Measurements from ENCODE around the gene ANKRD63. TPM values are rescaled to one million over a fixed set of nuclear protein-coding genes. Genes with fewer than 3 reads are reported as not detected.

ANKRD63 gene
- total and polyA plus RNA-seq, 4 donors: not detected

- peaks cover 0 to 2% (median 0%) of the 10 kb centered on the region in 4 donors for H3K27me3 ChIP-seq (ENCODE audit: control insufficient read depth in 4 of 4, insufficient read depth in 4 of 4, low read length in 3 of 4)
- no peak overlapping the region for H3K27ac ChIP-seq (ENCODE audit: low read depth in 1 of 2, low read length in 2 of 2)
- H3K9me3 ChIP-seq (ENCODE audit: control insufficient read depth in 4 of 4, low read length in 3 of 4): no peaks in the 10 kb centered on the region
- H3K36me3 ChIP-seq (ENCODE audit: control insufficient read depth in 4 of 4, insufficient read depth in 3 of 4, low read depth in 1 of 4, low read length in 3 of 4): no peaks in the 10 kb centered on the region
- no peak overlapping the region for H3K4me3 ChIP-seq (ENCODE audit: low read depth in 1 of 3, low read length in 3 of 3)
- TF ChIP-seq MAX (IDR thresholded peaks at IDR 0.05) (no peak), YY1 (IDR thresholded peaks at IDR 0.05) (no peak), RXRA (IDR thresholded peaks at IDR 0.05) (no peak), REST (IDR thresholded peaks at IDR 0.05) (no peak), GABPA (IDR thresholded peaks at IDR 0.05 in 1 of 2, conservative IDR thresholded peaks at IDR 0.05 in 1 of 2) (no peak), SP1 (IDR thresholded peaks at IDR 0.05) (no peak), JUND (IDR thresholded peaks at IDR 0.05) (no peak), FOXA2 (IDR thresholded peaks at IDR 0.05) (no peak), NR2F2 (IDR thresholded peaks at IDR 0.05) (no peak), ATF3 (IDR thresholded peaks at IDR 0.05) (no peak), RAD21 (IDR thresholded peaks at IDR 0.05) (no peak), FOXA1 (IDR thresholded peaks at IDR 0.05) (no peak), EGR1 (IDR thresholded peaks at IDR 0.05; ENCODE audit: low read depth in 2 of 2) (no peak), HNF4A (conservative IDR thresholded peaks at IDR 0.05) (no peak), HNF4G (IDR thresholded peaks at IDR 0.05) (no peak)
- peaks cover 0 to 1% (median under 1%) of the 10 kb centered on the region in 4 donors for H3K4me1 ChIP-seq (ENCODE audit: control insufficient read depth in 4 of 4, insufficient read depth in 4 of 4, low read length in 3 of 4)
- DNase-seq (ENCODE audit: low spot score): no peak
- 96% methylated on average over 11 of the region's 11 CpGs for WGBS
- no peak overlapping the region for H3K9ac ChIP-seq (ENCODE audit: low read depth in 1 of 2, low read length in 2 of 2)
Observed at GRCh38 chr15:40233727-40234577, 48.9 kb downstream of the ANKRD63 start.

- DNase-seq (ENCODE audit: low spot score): no peak
- WGBS: 82% methylated on average over 7 of the region's 7 CpGs
- Histone ChIP-seq H3K27ac (ENCODE audit: low read depth in 1 of 2, low read length in 2 of 2) (no peak overlapping the region), H3K27me3 (ENCODE audit: control insufficient read depth in 4 of 4, insufficient read depth in 4 of 4, low read length in 3 of 4) (no peaks in the 10 kb centered on the region), H3K9ac (ENCODE audit: low read depth in 1 of 2, low read length in 2 of 2) (no peak overlapping the region), H3K4me3 (ENCODE audit: low read depth in 1 of 3, low read length in 3 of 3) (no peak overlapping the region), H3K9me3 (ENCODE audit: control insufficient read depth in 4 of 4, low read length in 3 of 4) (no peaks in the 10 kb centered on the region), H3K36me3 (ENCODE audit: control insufficient read depth in 4 of 4, insufficient read depth in 3 of 4, low read depth in 1 of 4, low read length in 3 of 4) (no peaks in the 10 kb centered on the region), H3K4me1 (ENCODE audit: control insufficient read depth in 4 of 4, insufficient read depth in 4 of 4, low read length in 3 of 4) (no peaks in the 10 kb centered on the region)
- TF ChIP-seq REST (IDR thresholded peaks at IDR 0.05) (no peak), MAX (IDR thresholded peaks at IDR 0.05) (no peak), CTCF (IDR thresholded peaks at IDR 0.05; ENCODE audit: low read depth, low read length, missing input control) (no peak), HNF4A (conservative IDR thresholded peaks at IDR 0.05) (no peak), JUND (IDR thresholded peaks at IDR 0.05) (no peak), HNF4G (IDR thresholded peaks at IDR 0.05) (no peak), FOXA2 (IDR thresholded peaks at IDR 0.05) (no peak), FOXA1 (IDR thresholded peaks at IDR 0.05) (no peak)
Observed at GRCh38 chr15:40232625-40233070, 50.2 kb downstream of the ANKRD63 start.
